Mesodermal cell (in vitro differentiated cells): Measurements from ENCODE around the gene C17orf50.

Experiments used
- H3K27ac ChIP-seq: 2 replicates; pipeline ENCODE4 v1.7.0; 2013; ENCODE audit warnings: mild to moderate bottlenecking, low read depth, low read length, moderate library complexity; ENCODE audit not compliant: severe bottlenecking
- H3K36me3 ChIP-seq: 2 replicates; pipeline ENCODE4 v1.7.1; 2013; ENCODE audit warnings: mild to moderate bottlenecking, low read length, moderate library complexity; ENCODE audit not compliant: control insufficient read depth, insufficient read depth
- H3K4me1 ChIP-seq: one replicate; pipeline ENCODE4 v1.7.1; 2013; ENCODE audit warnings: mild to moderate bottlenecking, low read length; ENCODE audit not compliant: insufficient read depth, control insufficient read depth, poor library complexity, severe bottlenecking
- H3K4me3 ChIP-seq: 2 replicates; pipeline ENCODE4 v1.7.0; 2013; ENCODE audit warnings: low read length, control low read depth, mild to moderate bottlenecking; ENCODE audit not compliant: insufficient read depth, poor library complexity, severe bottlenecking; ENCODE audit errors: extremely low read depth
- H3K9me3 ChIP-seq: 2 replicates; pipeline ENCODE4 v1.7.1; 2013; ENCODE audit warnings: mild to moderate bottlenecking, low read length, moderate library complexity; ENCODE audit not compliant: control insufficient read depth
- WGBS, 2 experiments: methylation state at CpG; one replicate each; pipeline ENCODE4 v1.1.5; 2013; ENCODE audit warnings: missing lambda C conversion rate in 2 of 2; ENCODE audit not compliant: insufficient coverage in 2 of 2; 5-methylcytosine and 5-hydroxymethylcytosine counted together

Gene C17orf50

DNA sequence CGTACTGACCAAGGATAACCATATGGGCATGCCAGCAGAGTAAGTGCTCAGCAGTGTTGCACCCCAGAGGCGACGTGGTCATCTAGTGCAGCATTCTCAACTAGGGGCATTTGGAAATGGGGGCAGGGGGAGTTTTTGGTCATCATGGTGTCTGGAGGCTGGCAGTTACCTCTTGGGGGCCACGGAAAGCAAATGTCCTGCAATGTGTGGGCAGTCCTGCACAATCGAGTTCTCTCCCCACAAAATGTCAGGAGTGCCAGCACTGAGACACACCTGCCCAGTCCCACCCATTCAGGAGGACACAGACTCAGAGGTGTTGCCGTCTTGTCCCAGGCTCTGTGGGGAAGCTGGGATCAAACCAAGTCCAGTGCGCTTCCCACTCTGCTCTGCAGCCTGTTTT is 26.3 kb upstream of the C17orf50 start:
- peaks cover 10% of the 10 kb centered on the region for H3K36me3 ChIP-seq
- WGBS, 2 experiments, result 94 to 100% methylated on average over 2 to 5 of the region's 7 CpGs
- H3K9me3 ChIP-seq, result no peaks in the 10 kb centered on the region
- H3K27ac ChIP-seq, result no peak overlapping the region
- peaks cover 8% of the 10 kb centered on the region for H3K4me1 ChIP-seq
- no peak overlapping the region for H3K4me3 ChIP-seq

DNA sequence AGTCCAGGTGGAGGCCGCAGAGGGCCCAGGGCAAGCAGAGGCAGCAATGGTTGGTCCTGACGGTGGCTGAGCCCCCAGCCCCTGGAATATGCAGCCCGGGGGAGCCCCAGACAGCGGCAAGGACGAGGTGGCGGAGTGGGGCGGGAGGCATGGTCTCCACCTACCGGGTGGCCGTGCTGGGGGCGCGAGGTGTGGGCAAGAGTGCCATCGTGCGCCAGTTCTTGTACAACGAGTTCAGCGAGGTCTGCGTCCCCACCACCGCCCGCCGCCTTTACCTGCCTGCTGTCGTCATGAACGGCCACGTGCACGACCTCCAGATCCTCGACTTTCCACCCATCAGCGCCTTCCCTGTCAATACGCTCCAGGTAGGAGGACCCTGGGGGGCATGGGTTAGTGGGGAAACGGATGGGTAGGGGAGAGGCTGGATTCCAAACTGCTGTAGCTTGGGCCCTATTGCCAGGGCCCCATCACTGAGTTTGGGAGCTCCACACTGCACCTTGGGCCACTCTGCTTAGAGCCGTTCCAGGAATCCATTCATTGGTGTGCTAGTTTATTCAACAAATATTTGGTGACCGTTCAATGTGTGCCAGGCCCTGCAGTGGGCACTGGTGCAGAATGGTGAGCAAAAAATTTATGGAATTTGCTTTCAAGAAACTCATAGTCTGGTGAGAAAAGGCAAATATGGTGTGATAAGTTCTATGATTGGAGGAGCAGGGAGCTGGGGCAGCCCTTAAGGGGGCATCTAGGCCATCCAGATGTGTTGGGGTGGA is 25.5 kb upstream of the C17orf50 start:
- WGBS, 2 experiments, result 94 to 97% methylated on average over 25 to 29 of the region's 29 CpGs
- H3K4me1 ChIP-seq, result peaks cover 8% of the 10 kb centered on the region
- no peak overlapping the region for H3K27ac ChIP-seq
- no peaks in the 10 kb centered on the region for H3K9me3 ChIP-seq
- peaks cover 10% of the 10 kb centered on the region for H3K36me3 ChIP-seq
- no peak overlapping the region for H3K4me3 ChIP-seq

GRCh38 chr17:35736236-35736635 is 24.5 kb upstream of the C17orf50 start:
- Histone ChIP-seq H3K36me3 (peaks cover 12% of the 10 kb centered on the region), H3K4me3 (no peak overlapping the region), H3K4me1 (peaks cover 1% of the 10 kb centered on the region), H3K9me3 (no peaks in the 10 kb centered on the region), H3K27ac (no peak overlapping the region)
- WGBS, 2 experiments, result 93% methylated on average over 5 of the region's 5 CpGs; no CpG with 5 or more reads in 1 of the 2 experiments

GRCh38 chr17:35738519-35739133 is 22.1 kb upstream of the C17orf50 start:
- H3K27ac ChIP-seq, result no peak overlapping the region
- WGBS, 2 experiments, result 93 to 97% methylated on average over 2 to 5 of the region's 5 CpGs
- no peaks in the 10 kb centered on the region for H3K9me3 ChIP-seq
- peaks cover 11% of the 10 kb centered on the region for H3K36me3 ChIP-seq
- peaks cover 3% of the 10 kb centered on the region for H3K4me1 ChIP-seq
- no peak overlapping the region for H3K4me3 ChIP-seq

DNA sequence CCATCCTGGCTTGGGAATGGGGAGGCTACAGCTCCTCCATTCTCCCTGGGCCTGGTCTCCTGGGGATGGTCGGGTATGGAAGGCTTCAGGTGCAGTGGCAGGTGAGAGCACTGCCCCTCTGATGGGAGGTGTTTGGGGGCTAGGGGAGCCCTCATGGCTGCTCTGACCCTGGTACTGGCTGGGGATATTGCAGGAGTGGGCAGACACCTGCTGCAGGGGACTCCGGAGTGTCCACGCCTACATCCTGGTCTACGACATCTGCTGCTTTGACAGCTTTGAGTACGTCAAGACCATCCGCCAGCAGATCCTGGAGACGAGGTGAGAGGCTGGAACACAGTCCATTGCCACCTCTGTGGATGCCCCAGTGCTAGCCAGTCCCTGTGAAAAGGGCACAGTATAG is 20.5 kb upstream of the C17orf50 start:
- Histone ChIP-seq H3K4me3 (no peak overlapping the region), H3K27ac (no peak overlapping the region), H3K9me3 (no peaks in the 10 kb centered on the region), H3K36me3 (peaks cover 2% of the 10 kb centered on the region), H3K4me1 (peaks cover 3% of the 10 kb centered on the region)
- 98 to 99% methylated on average over 7 of the region's 7 CpGs for WGBS, 2 experiments

GRCh38 chr17:35740997-35741931 is 19.4 kb upstream of the C17orf50 start:
- WGBS, 2 experiments, result 36% methylated on average over 68 to 70 of the region's 73 CpGs
- H3K36me3 ChIP-seq, result peaks cover 2% of the 10 kb centered on the region
- no peak overlapping the region for H3K4me3 ChIP-seq
- H3K4me1 ChIP-seq, result peaks cover 3% of the 10 kb centered on the region
- H3K27ac ChIP-seq, result no peak overlapping the region
- no peaks in the 10 kb centered on the region for H3K9me3 ChIP-seq

GRCh38 chr17:35742496-35742895 is 18.2 kb upstream of the C17orf50 start:
- H3K4me1 ChIP-seq, result peaks cover 3% of the 10 kb centered on the region
- H3K27ac ChIP-seq, result no peak overlapping the region
- WGBS, 2 experiments, result 83 to 86% methylated on average over 2 of the region's 7 CpGs
- H3K4me3 ChIP-seq, result no peak overlapping the region
- peaks cover 2% of the 10 kb centered on the region for H3K36me3 ChIP-seq
- H3K9me3 ChIP-seq, result no peaks in the 10 kb centered on the region

- 70 to 73% methylated on average over 2 to 4 of the region's 7 CpGs for WGBS, 2 experiments
- H3K4me3 ChIP-seq, result no peak overlapping the region
- H3K36me3 ChIP-seq, result peaks cover 2% of the 10 kb centered on the region
- H3K4me1 ChIP-seq, result peaks cover 3% of the 10 kb centered on the region
- no peak overlapping the region for H3K27ac ChIP-seq
- no peaks in the 10 kb centered on the region for H3K9me3 ChIP-seq
Measured at GRCh38 chr17:35742896-35743477, 17.7 kb upstream of the C17orf50 start.

DNA sequence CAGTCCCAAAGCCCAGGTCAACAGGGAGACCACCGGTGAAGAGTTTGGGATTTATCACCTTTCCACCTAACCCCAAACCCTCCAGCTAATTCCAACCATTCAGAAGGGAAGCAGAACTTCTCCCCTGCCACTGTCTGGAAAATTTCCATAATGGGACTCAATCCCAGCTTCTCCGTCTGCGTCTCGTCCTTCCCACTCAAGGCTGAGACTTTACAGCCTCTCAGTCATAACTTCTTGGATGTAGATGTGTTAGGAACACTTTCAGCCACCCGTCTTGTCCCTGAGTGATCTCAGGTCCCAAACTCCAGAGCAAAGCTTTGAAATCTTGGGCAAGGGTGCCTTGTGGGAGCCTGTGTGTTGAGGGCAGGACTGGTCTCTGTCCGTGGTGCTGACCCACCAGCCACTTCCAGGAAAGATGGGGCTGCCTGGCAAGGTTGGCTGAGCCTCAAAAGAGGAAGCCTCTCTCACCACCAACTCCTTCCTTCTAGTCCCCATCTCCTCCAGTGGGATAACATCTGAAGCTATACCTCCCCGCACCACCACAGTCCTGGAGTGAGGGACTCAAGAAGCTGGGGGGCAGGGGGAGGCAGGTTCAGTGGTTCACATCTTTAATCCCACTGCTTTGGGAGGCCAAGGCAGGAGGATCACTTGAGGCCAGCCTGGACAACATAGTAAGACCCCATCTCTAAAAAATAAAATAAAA is 16.9 kb upstream of the C17orf50 start:
- no peaks in the 10 kb centered on the region for H3K9me3 ChIP-seq
- H3K27ac ChIP-seq, result no peak overlapping the region
- H3K4me1 ChIP-seq, result peaks cover 3% of the 10 kb centered on the region
- H3K36me3 ChIP-seq, result peaks cover 2% of the 10 kb centered on the region
- 100% methylated on average over 1 of the region's 7 CpGs; no CpG with 5 or more reads in 1 of the 2 experiments for WGBS, 2 experiments
- H3K4me3 ChIP-seq, result no peak overlapping the region

DNA sequence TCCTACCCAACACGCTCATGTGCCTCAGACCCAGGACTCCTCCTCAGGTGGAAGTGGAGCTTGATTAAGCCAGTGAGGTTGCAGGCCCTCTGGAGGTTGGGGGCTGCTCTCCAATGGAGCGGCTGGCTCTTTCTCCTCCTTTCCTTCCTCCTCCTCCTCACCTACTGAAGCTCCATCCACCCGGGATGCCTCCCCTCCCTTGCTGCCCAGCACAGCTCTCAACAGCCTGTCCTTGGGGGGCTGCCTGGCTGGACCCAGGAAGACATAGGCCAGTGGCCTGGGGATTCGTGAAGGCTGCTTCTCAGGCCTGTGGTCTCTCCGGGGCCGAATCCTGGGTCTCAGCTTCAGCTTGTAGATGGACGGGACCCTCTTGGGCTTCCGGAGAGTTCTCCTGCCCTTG is 15.9 kb upstream of the C17orf50 start:
- no peak overlapping the region for H3K27ac ChIP-seq
- peaks cover 2% of the 10 kb centered on the region for H3K36me3 ChIP-seq
- peaks cover 5% of the 10 kb centered on the region for H3K4me1 ChIP-seq
- no peaks in the 10 kb centered on the region for H3K9me3 ChIP-seq
- 76 to 82% methylated on average over 7 of the region's 8 CpGs for WGBS, 2 experiments
- H3K4me3 ChIP-seq, result no peak overlapping the region
